Measurements from ENCODE around the gene PALD1.

The PALD1 gene

DNA sequence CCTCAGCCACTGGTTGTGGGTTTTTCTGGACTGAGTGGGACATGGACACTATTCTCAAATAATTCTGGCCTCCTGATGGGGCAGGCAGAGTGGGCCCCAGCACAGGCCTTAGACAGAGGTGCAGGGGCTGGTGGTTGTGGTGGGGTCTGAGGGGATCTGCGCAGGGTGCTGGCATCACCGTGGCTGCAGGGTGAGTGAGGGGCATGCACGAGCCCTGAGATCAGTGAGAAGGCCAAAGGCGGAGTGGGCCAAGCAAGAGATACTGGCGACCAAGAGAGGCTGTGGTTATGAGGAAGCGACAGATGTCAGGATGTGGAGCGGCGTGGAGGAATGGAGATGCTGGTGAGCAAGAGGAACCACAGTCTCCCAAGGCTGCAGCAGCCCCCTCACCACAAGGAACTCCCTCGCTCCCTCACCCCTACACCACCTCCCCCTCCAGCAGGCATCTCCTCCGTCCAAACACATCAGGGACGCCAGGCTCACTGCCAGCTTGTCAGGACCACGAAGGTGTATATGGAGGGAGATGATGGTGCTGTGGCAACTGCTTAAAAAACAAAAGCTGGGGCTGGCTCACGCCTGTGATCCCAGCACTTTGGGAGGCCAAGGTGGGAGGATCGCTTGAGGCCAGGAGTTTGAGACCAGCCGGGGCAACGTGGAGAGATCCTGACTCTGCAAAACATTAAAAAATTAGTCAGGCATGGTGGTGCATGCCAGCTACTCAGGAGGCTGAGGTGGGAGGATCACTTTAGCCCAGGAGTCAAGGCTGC is 114.4 kb downstream of the PALD1 start:
- Histone ChIP-seq H3K27ac (no peak overlapping the region), H3K4me3 (no peak overlapping the region)

GRCh38 chr10:70593513-70593890 is 114.9 kb downstream of the PALD1 start:
- no peak overlapping the region for H3K4me3 ChIP-seq
- no peak overlapping the region for H3K27ac ChIP-seq

GRCh38 chr10:70594161-70594560 is 115.6 kb downstream of the PALD1 start:
- no peak overlapping the region for H3K27ac ChIP-seq
- H3K4me3 ChIP-seq: no peak overlapping the region

DNA sequence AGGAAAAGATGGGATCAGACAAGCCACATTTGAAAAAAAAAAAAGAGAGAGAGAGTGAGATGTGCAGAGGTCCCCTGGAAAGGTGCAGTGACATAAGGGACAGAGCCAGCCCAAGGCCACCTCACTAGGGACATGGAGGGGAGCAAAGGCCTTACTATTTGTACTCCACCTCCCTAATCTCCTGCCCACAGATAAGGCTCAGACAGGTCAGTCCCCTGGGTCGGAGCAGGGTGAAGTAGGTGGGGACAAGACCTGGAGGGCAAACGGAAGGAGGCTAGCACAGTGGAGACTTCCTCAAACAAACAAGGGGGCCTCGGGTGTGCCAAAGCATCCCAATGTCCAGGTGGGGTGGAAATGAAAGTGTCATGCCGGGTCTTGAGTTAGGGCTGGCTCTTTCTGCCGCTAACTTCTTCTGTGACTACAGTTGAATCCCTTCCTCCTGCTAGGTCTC is 117.0 kb downstream of the PALD1 start:
- H3K27ac ChIP-seq: no peak overlapping the region
- H3K4me3 ChIP-seq: no peak overlapping the region

- no peak overlapping the region for H3K4me3 ChIP-seq
- no peak overlapping the region for H3K27ac ChIP-seq
Observed at GRCh38 chr10:70596110-70596798, 117.7 kb downstream of the PALD1 start.

DNA sequence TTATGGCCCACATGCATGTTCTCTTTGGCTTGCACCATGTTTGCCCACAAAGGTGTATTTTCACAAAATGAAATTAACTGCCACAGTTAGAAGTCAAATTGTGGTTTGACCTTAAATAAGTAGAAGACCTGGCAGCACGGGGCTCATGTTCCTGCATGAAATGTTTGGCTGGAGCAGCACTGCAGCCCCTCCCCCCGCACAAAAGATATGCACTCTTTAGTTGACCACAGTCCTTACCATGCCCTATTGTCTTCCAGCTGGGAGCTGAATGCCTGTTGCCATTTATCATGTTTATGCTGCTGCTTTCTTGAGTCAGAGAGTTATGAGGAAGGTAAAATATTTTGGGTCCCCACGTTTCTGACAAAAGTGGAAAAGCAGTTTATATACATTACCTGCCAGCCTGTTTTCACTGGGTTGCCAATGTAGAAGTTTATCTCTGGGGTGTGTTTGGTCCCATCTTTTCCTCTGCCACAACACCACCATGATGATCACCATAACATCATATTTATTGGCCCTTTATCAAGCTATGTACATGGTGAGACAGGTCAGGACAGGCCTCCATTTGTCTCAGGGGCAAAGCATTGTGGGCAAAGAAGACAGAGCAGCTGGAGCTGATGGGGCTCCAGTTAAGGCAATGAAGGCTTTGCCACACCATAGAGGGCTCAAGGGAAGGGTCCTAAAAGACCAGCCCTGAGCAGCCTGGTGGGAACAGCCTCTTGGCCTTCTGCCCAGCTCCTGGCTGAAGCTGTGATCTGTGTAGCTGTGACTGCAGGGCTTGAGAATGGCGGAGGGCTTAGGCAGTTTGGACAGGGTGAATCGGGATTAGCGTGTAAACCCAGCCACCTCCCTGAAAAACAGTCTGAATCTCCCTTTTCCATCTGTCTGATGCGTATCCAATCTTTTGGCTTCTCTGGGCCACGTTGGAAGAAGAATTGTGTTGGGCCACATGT is 118.6 kb downstream of the PALD1 start:
- H3K27ac ChIP-seq: no peak overlapping the region
- no peak overlapping the region for H3K4me3 ChIP-seq

DNA sequence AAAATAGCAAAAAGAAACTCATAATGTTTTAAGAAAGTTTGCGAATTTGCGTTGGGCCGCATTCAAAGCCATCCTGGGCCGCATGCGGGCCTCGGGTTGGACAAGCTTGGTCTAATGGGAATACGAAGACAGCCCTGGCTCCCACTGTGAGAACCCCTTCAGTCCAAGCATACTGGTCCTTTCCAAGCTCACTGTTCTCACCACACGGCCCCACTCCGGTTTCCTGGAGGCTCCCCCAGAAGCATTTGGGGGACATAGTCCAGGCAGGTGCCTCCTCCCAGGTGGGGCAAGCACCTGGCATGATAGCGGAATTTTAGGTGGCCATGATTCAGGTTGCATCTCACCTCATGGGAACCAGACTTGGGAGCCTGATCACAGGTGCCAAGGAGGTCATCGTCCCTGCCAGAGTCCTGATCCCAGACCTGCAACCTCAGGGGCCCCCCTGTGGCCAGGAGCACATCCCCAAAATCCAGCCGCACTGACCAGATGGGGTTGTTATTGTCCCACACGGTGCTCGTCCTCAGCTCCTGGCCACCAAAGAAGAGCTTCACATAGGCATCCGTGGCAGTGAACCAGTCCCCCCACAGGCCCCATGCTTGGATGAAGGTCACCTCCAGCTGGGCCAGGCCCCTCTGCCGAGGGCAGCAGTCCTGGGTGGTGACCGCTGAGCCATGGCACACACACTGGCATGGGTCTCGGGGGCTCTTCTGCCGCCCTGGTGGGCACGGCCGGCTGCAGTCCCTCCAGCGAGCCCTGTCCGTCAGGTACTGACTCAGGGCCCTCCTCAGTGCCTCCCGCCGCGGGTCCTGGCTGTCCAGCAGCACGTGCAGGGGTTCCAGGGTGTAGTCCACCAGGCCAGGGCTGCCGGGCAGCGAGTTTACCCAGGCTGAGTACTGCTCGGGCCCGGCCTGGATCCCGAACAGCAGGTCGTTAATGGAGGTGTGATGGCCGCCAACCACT is 119.6 kb downstream of the PALD1 start:
- Histone ChIP-seq H3K27ac (no peak overlapping the region), H3K4me3 (no peak overlapping the region)

DNA sequence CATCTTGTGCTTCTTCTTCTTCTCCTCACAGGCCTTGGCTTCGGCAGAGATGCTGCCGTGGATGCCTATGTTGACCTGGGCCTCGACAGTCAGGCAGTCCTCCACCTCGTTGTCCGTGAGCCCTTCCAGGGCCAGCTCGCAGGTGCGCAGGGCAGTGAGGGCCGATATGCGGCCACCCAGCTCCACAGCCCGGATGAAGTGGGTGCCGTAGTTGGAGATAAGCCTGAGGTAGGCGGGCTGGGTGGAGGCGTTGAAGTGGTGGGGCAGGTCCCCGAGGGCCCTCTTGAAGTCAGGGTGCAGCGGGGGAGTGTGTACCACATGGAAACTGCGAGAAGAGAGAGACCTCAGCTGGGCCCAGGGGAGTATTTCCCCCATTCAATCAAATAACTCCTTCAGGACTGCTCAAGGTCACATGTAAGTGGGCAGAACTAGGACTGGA is 120.3 kb downstream of the PALD1 start:
- Histone ChIP-seq H3K27ac (no peak overlapping the region), H3K4me3 (no peak overlapping the region)

DNA sequence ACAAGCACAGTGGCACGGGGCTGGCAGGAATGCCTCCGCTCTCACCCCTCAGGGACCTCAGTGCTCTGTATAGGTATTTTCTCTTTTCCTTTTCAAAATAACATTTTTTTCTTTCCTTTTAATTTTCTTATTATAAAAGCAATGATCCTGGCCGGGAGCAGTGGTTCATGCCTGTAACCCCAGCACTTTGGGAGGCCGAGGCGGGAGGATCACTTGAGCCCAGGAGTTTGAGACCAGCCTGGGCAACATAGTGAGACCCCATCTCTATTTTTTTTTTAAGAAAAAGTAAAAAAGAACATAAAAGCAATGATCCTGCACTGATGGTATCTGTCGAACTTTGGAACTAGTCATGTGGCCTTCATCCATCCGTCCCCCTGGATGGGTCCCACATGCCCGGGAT is 120.8 kb downstream of the PALD1 start:
- no peak overlapping the region for H3K27ac ChIP-seq
- no peak overlapping the region for H3K4me3 ChIP-seq

DNA sequence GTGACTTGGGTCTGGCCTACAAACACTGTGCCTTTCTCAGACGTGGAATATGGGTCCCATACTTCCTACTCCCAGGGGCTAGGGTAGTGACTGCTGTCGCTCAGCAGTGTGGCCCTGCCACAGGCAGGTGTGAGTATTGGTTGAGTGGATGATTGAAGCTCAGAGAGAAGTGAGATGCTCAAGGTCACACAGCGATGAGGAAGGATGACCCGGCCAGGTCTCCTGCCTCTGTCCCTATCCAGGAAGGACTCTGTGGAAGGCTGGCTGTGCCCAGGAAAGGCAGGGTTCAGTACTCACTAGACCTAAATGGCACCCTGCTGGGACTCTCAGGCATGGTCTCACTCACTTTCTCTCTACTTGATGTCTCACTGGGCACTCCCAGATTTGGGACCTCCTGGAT is 121.2 kb downstream of the PALD1 start:
- no peak overlapping the region for H3K27ac ChIP-seq
- no peak overlapping the region for H3K4me3 ChIP-seq

GRCh38 chr10:70600512-70601395 is 122.2 kb downstream of the PALD1 start:
- H3K27ac ChIP-seq: peak overlapping the region in 1 of 21 experiments; percentile 24
- no peak overlapping the region for H3K4me3 ChIP-seq

- peak overlapping the region in 9 of 21 experiments; percentile 5 to 90 (median 67) for H3K27ac ChIP-seq
- H3K4me3 ChIP-seq: peak overlapping the region in 6 of 7 experiments; percentile 12 to 30 (median 20)
Observed at GRCh38 chr10:70601746-70602145, 123.2 kb downstream of the PALD1 start.

- peak within 1 kb of the TSS in 6 of 7 experiments; percentile 12 to 30 (median 20) for H3K4me3 ChIP-seq
Observed at GRCh38 chr10:70602665-70603448, 124.3 kb downstream of the PALD1 start, which contains the start of gene PRF1. TSS of gene PRF1 (minus strand) at chr10:70602741. CDS start at chr10:70600902, 1,839 bp downstream.

DNA sequence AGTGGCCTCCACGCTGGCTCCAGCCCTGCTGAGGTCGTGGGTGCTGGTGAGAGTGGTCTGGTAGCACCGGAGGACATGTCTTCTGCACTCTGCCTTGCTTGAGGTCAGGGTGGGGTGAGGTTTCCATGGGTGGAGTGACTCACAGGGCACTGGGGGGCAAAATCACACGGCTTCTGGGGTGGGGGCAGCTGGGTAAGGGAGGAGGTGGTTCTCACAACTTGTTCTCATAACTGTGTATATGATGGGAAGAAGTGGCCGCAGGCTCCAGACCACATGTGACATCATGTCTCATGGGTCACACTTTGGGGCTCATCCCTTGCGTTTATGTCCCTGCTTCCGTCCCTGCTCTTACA is 124.9 kb downstream of the PALD1 start:
- H3K4me3 ChIP-seq: peak overlapping the region in 2 of 7 experiments; percentile 12 to 30
- peak overlapping the region in 13 of 21 experiments; percentile 25 to 90 (median 58) for H3K27ac ChIP-seq

More at GRCh38 chr10:70602665-70603448, 124.3 kb downstream of the PALD1 start, which contains the start of gene PRF1:
- H3K27ac ChIP-seq: peak within 1 kb of the TSS in 15 of 21 experiments; percentile 9 to 90 (median 57)

GRCh38 chr10:70604106-70604505 is 125.5 kb downstream of the PALD1 start:
- H3K4me3 ChIP-seq: no peak overlapping the region
- peak overlapping the region in 1 of 21 experiments; percentile 58 for H3K27ac ChIP-seq

DNA sequence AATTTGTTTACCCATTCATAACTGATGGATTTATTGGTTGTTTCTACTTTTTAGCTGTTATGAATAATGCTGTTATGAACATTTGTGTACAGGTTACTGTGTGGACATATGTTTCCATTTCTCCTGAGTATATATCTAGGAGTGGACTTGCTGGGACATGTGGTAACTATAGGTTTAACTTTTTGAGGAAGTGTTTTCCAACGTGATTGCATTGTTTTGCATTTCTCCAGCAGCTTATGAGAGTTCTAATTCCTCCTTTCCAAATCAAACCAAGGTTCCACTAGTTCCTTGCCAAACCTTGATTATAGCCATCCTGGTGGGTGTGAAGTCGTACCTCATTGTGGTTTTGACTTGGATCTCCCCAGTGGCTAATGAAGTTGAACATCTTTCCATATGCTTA is 126.6 kb downstream of the PALD1 start:
- H3K4me3 ChIP-seq: no peak overlapping the region

GRCh38 chr10:70607936-70608335 is 129.4 kb downstream of the PALD1 start:
- no peak overlapping the region for H3K4me3 ChIP-seq
- H3K27ac ChIP-seq: no peak overlapping the region

More for the DNA sequence above, 126.6 kb downstream of the PALD1 start:
- no peak overlapping the region for H3K27ac ChIP-seq
